HFFc6 (cell line): ENCODE measurements around the gene CHST12. TPM values are rescaled to one million over a fixed set of nuclear protein-coding genes. Genes with fewer than 3 reads are reported as not detected.

Experiments used
- DNase-seq: peaks from one replicate; pipeline ENCODE4 v3.0.0-alpha.2; 2018
- H3K27ac Mint-ChIP-seq: 2 replicates; pipeline ENCODE4 v1.8.0; 2020; ENCODE audit warnings: mild to moderate bottlenecking, mixed read lengths
- H3K27me3 Mint-ChIP-seq: 2 replicates; pipeline ENCODE4 v1.8.0; 2021; ENCODE audit warnings: mild to moderate bottlenecking, moderate library complexity, mixed read lengths; ENCODE audit not compliant: insufficient read depth
- H3K36me3 Mint-ChIP-seq: 2 replicates; pipeline ENCODE4 v1.8.0; 2021; ENCODE audit warnings: low read depth, mixed read lengths
- H3K4me1 Mint-ChIP-seq: 2 replicates; pipeline ENCODE4 v1.8.0; 2020; ENCODE audit warnings: low read depth, mixed read lengths
- H3K4me3 Mint-ChIP-seq: 2 replicates; pipeline ENCODE4 v1.8.0; 2020; ENCODE audit warnings: mild to moderate bottlenecking, moderate library complexity, mixed read lengths
- H3K9me3 Mint-ChIP-seq: 2 replicates; pipeline ENCODE4 v1.8.0; 2020; ENCODE audit warnings: mild to moderate bottlenecking, mixed read lengths
- CTCF ChIP-seq: fragments of 200-600 bp; sonication (generic); IDR thresholded peaks from 2 replicates; pipeline ENCODE4 v1.5.0; 2021; ENCODE audit warnings: antibody characterized with exemption, mild to moderate bottlenecking
- total RNA-seq, 6 experiments: library from RNA; stranded (reverse); fragmentation: NEBNext Ultra II Directional; extraction: Animal tissue kit (Norgen Biotek cat#: 25700); gene quantifications; 2 replicates in 1 of 6; 3 replicates in 5 of 6; pipeline ENCODE4 v1.2.3, GENCODE V29; 2021

CHST12 gene
- total RNA-seq, 6 experiments from 2014 or later, result 25.7 to 31.4 (median 27.2) TPM

DNA sequence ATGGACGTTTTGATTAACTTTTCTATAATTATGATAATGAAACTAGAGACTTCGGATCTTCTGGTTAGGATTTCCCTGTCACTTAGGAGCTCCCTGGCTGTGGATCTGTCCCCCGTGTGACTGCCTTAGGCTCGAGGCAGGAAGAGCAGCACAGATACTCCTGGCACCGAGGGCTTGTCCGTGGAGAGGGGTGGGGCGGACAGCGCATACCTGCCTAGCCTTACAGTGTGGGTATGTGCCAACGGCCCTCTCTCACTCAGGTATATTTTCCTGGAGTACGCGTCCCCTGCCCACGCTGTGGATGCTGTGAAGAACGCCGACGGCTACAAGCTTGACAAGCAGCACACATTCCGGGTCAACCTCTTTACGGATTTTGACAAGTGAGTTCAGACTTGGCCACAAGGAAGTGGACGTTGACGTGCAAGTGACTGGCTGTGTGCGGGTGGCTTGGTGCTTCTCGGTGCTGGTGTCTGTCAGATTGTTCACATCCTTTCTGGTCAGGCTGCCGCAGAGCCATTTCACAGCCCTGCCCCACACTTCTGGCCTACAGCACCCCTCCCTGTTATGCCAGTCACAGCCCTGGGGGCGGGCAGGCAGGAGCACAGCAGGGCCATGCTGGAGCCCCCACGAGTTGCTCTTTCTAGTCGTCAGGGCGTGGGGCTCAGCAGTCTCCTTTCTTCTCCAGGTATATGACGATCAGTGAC lies 40.9 kb upstream of the CHST12 start:
- no peak overlapping the region for H3K27ac Mint-ChIP-seq
- no peaks in the 10 kb centered on the region; the same call in none of the 2 replicates for H3K27me3 Mint-ChIP-seq
- H3K4me3 Mint-ChIP-seq, result no peak overlapping the region
- TF ChIP-seq CTCF, result no peak
- no peaks in the 10 kb centered on the region for H3K9me3 Mint-ChIP-seq
- H3K36me3 Mint-ChIP-seq, result peaks cover 27% of the 10 kb centered on the region
- H3K4me1 Mint-ChIP-seq, result peaks cover 23% of the 10 kb centered on the region
- DNase-seq, result no peak

GRCh38 chr7:2369139-2369538 lies 34.3 kb upstream of the CHST12 start:
- no peaks in the 10 kb centered on the region for H3K4me1 Mint-ChIP-seq
- peaks cover 35% of the 10 kb centered on the region for H3K36me3 Mint-ChIP-seq
- no peak overlapping the region for H3K4me3 Mint-ChIP-seq
- H3K27ac Mint-ChIP-seq, result no peak overlapping the region
- H3K9me3 Mint-ChIP-seq, result no peaks in the 10 kb centered on the region
- TF ChIP-seq CTCF, result no peak
- DNase-seq, result no peak
- H3K27me3 Mint-ChIP-seq, result no peaks in the 10 kb centered on the region; the same call in none of the 2 replicates

DNA sequence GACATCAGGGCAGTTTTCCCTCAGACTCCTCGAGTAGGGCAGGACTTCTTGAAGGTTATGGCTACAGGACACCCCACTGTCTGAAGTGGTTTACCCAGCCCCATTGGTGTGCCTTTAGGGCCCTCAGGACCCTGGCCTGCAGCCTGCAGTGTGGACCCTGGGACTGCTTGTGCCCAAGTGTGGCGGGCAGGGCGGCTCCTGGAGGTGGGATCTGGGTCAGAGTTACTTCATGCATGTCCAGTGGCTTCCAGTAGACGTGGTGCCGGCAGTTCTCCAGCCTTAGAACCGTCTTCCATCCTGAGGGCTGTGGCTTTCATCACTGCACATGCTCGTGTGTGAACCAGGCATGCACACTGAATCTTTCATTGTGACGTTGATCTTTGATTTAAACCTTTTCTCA lies 32.1 kb upstream of the CHST12 start:
- TF ChIP-seq CTCF, result no peak
- H3K27ac Mint-ChIP-seq, result no peak overlapping the region
- H3K36me3 Mint-ChIP-seq, result peaks cover 39% of the 10 kb centered on the region
- H3K9me3 Mint-ChIP-seq, result no peaks in the 10 kb centered on the region
- H3K4me1 Mint-ChIP-seq, result no peaks in the 10 kb centered on the region
- no peaks in the 10 kb centered on the region; the same call in none of the 2 replicates for H3K27me3 Mint-ChIP-seq
- no peak overlapping the region for H3K4me3 Mint-ChIP-seq
- DNase-seq, result no peak

DNA sequence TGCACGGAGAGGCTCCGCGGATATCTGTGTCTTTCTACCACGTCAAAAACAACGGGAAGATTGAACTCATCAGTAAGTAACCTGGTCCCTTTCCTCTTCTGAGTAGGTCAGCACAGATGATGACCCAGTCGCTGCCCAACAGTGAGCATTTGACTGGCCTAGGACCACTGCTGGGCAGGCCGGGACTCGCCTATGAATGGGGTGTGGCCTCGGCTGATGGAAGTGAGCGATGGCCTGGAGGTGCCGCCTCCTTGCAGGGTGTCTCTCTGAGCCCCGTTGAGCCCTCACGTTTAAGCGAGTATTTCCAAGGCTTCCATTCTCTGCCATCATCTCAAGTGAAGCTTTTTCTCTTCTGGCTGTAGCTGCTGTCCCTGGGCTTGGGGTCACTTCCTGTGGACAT lies 30.7 kb upstream of the CHST12 start:
- Mint-ChIP-seq H3K4me1 (no peaks in the 10 kb centered on the region), H3K27me3 (peaks cover 2% of the 10 kb centered on the region), H3K9me3 (peaks cover 2% of the 10 kb centered on the region; the same call in 1 of the 2 replicates), H3K4me3 (no peak overlapping the region), H3K27ac (no peak overlapping the region), H3K36me3 (peaks cover 52% of the 10 kb centered on the region)
- no peak for DNase-seq
- TF ChIP-seq CTCF, result no peak

DNA sequence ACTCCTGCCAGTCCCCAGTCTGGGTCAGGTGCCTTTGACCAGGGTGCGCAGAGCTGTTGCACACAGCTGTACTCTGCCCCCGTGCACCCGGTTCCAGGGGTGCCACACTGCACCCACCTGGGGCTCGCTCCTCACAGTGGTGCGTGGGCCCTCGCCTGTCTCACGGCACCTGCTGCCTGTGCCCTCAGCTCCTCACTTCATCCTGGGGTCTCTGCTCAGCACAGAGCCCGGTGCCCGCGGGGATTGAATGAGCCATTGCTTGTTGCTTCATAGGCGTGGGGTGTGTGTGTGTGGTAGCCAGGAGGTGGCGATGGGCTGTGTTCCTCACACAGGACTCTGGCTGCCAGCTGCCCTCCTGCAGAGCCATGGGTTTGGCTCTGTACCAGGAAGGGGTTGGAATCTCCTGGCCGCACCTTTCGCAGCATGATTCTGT lies 30.3 kb upstream of the CHST12 start:
- peaks cover 4% of the 10 kb centered on the region; the same call in 1 of the 2 replicates for H3K9me3 Mint-ChIP-seq
- DNase-seq, result no peak
- TF ChIP-seq CTCF, result no peak; the same call in 1 of the 2 replicates
- peaks cover 56% of the 10 kb centered on the region for H3K36me3 Mint-ChIP-seq
- H3K4me3 Mint-ChIP-seq, result no peak overlapping the region
- H3K4me1 Mint-ChIP-seq, result no peaks in the 10 kb centered on the region
- H3K27me3 Mint-ChIP-seq, result peaks cover 2% of the 10 kb centered on the region
- H3K27ac Mint-ChIP-seq, result no peak overlapping the region
